Gastrocnemius medialis (tissue), 4 donors: ENCODE measurements around the gene CCDC12. TPM values are rescaled to one million over a fixed set of nuclear protein-coding genes. Genes with fewer than 3 reads are reported as not detected.

Source experiments
- ATAC-seq, 2 donors: fragments of 150-250 bp; one replicate each; pipeline ENCODE4 v1.9.1; 2016
- DNase-seq, 2 donors: peaks; one replicate each; pipeline ENCODE4 v3.0.0-alpha.2; 2019
- H3K27ac ChIP-seq, 4 donors: fragments of 200-600 bp; sonication (generic); 1 replicate in 1 of 4; 2 replicates in 3 of 4; pipeline ENCODE4 v1.5.1; 2016 to 2018; ENCODE audit warnings: mild to moderate bottlenecking in 2 of 4, moderate library complexity in 1 of 4
- H3K27me3 ChIP-seq, 3 donors: fragments of 200-600 bp; sonication (generic) in 2 of 3; 1 replicate in 1 of 3; 2 replicates in 2 of 3; pipeline versions ENCODE4 v1.5.1 to v1.6.0; 2016 to 2019; ENCODE audit warnings: mild to moderate bottlenecking in 1 of 3, moderate library complexity in 1 of 3
- H3K36me3 ChIP-seq, 2 donors: fragments of 200-600 bp; sonication (generic) in 1 of 2; one replicate each; pipeline ENCODE4 v1.5.1; 2017 to 2018
- H3K4me1 ChIP-seq, 2 donors: fragments of 200-600 bp; sonication (generic) in 1 of 2; one replicate each; pipeline ENCODE4 v1.5.1; 2016 to 2017; ENCODE audit warnings: mild to moderate bottlenecking in 2 of 2
- H3K4me3 ChIP-seq, 4 donors: fragments of 200-600 bp; sonication (generic) in 3 of 4; 1 replicate in 1 of 4; 2 replicates in 3 of 4; pipeline ENCODE4 v1.5.1; 2016 to 2019; ENCODE audit warnings: mild to moderate bottlenecking in 2 of 4
- H3K9me3 ChIP-seq, 3 donors: fragments of 200-600 bp; sonication (generic) in 2 of 3; 1 replicate in 1 of 3; 2 replicates in 2 of 3; pipeline ENCODE4 v1.5.1; 2016 to 2019
- CTCF ChIP-seq, 5 experiments: fragments of 450-650 bp in 3 of 5; fragments of 200-600 bp in 2 of 5; sonication (generic) in 2 of 5; IDR thresholded peaks in 4 of 5; conservative IDR thresholded peaks in 1 of 5; 1 replicate in 4 of 5; 2 replicates in 1 of 5; pipeline ENCODE4 v1.5.1; 2016 to 2019; ENCODE audit warnings: antibody characterized with exemption in 5 of 5, mild to moderate bottlenecking in 3 of 5, moderate library complexity in 3 of 5
- POLR2A ChIP-seq, 2 donors: fragments of 450-650 bp; IDR thresholded peaks; one replicate each; pipeline ENCODE4 v1.6.1; 2017; ENCODE audit warnings: antibody characterized with exemption in 2 of 2, mild to moderate bottlenecking in 2 of 2, moderate library complexity in 2 of 2
- in situ Hi-C, 4 donors: fragments of 200-750 bp; cut with MboI; loops; one replicate each; pipeline versions ENCODE4 v1.15.0 to v1.8.0; 2017; ENCODE audit warnings: low sequenced_read_pairs in 4 of 4
- intact Hi-C: fragments of 100-400 bp; cut with DNase I; formaldehyde crosslinking; loops from one replicate; pipeline ENCODE4 v1.15.1; 2023; ENCODE audit warnings: low total_unique reads
- total RNA-seq, 4 donors: library from RNA; depleted of rRNA; stranded (reverse); fragments of >200 nt; gene quantifications; one replicate each; pipeline versions ENCODE4 v1.1.0 to v1.2.3, GENCODE V29; 2016

CCDC12 gene
- total RNA-seq, 4 donors from 2014 or later: 24.6 to 32.0 (median 29.0) TPM

- Histone ChIP-seq H3K36me3 (no peaks in the 10 kb centered on the region), H3K9me3 (no peaks in the 10 kb centered on the region), H3K4me3 (no peak within 1 kb of the TSS), H3K4me1 (peaks cover 12 to 19% of the 10 kb centered on the region in 2 donors), H3K27ac (no peak within 1 kb of the TSS), H3K27me3 (peaks cover 3 to 18% (median 14%) of the 10 kb centered on the region in 3 donors)
- ATAC-seq (no peak), DNase-seq (no peak)
- TF ChIP-seq POLR2A (IDR thresholded peaks at IDR 0.05): no peak
- TF ChIP-seq CTCF (IDR thresholded peaks at IDR 0.05 in 4 of 5, conservative IDR thresholded peaks at IDR 0.05 in 1 of 5): no peak
- intact Hi-C loops (no loop called here), in situ Hi-C loops (no loop called here)
Observed at GRCh38 chr3:46877406-46878125, 99.0 kb downstream of the CCDC12 start, which contains the start of gene PTH1R. Gene PTH1R (plus strand): TSS chr3:46877721. CDS start chr3:46883560, 5,839 bp downstream.

GRCh38 chr3:46876313-46877300 lies 99.9 kb downstream of the CCDC12 start:
- Histone ChIP-seq H3K36me3 (no peaks in the 10 kb centered on the region), H3K9me3 (no peaks in the 10 kb centered on the region), H3K4me3 (no peak overlapping the region), H3K27ac (no peak overlapping the region), H3K27me3 (peaks cover 0 to 9% (median 9%) of the 10 kb centered on the region in 3 donors), H3K4me1 (peaks cover 5 to 18% of the 10 kb centered on the region in 2 donors)
- no peak for TF ChIP-seq CTCF (IDR thresholded peaks at IDR 0.05 in 4 of 5, conservative IDR thresholded peaks at IDR 0.05 in 1 of 5)
- no peak for TF ChIP-seq POLR2A (IDR thresholded peaks at IDR 0.05)
- in situ Hi-C loops (no loop called here), intact Hi-C loops (no loop called here)
- DNase-seq: no peak
- ATAC-seq: no peak

GRCh38 chr3:46875560-46875959 lies 101.0 kb downstream of the CCDC12 start:
- peaks cover 0 to 13% of the 10 kb centered on the region in 2 donors for H3K4me1 ChIP-seq
- in situ Hi-C loops (no loop called here), intact Hi-C loops (no loop called here)
- no peak overlapping the region for H3K4me3 ChIP-seq
- no peaks in the 10 kb centered on the region for H3K27me3 ChIP-seq
- H3K9me3 ChIP-seq: no peaks in the 10 kb centered on the region
- no peak for ATAC-seq
- no peak overlapping the region for H3K27ac ChIP-seq
- DNase-seq: no peak
- TF ChIP-seq POLR2A (IDR thresholded peaks at IDR 0.05) (no peak), CTCF (IDR thresholded peaks at IDR 0.05 in 4 of 5, conservative IDR thresholded peaks at IDR 0.05 in 1 of 5) (no peak)
- H3K36me3 ChIP-seq: no peaks in the 10 kb centered on the region

- peak overlapping the region in 3 of 4 donors; percentile 53 to 59 (median 53) for H3K27ac ChIP-seq
Observed at GRCh38 chr3:46874430-46874829, 102.1 kb downstream of the CCDC12 start.

More at GRCh38 chr3:46874430-46874829, 102.1 kb downstream of the CCDC12 start:
- peaks cover 0 to 13% of the 10 kb centered on the region in 2 donors for H3K4me1 ChIP-seq
- DNase-seq: no peak
- no peaks in the 10 kb centered on the region for H3K9me3 ChIP-seq
- no peaks in the 10 kb centered on the region for H3K36me3 ChIP-seq
- TF ChIP-seq POLR2A (IDR thresholded peaks at IDR 0.05) (no peak), CTCF (IDR thresholded peaks at IDR 0.05 in 4 of 5, conservative IDR thresholded peaks at IDR 0.05 in 1 of 5) (no peak)
- intact Hi-C loops: no loop called here
- in situ Hi-C loops: no loop called here
- ATAC-seq: no peak
- H3K27me3 ChIP-seq: no peaks in the 10 kb centered on the region
- H3K4me3 ChIP-seq: no peak overlapping the region
